Measurements from ENCODE around the gene ARSB.

Gene ARSB

DNA sequence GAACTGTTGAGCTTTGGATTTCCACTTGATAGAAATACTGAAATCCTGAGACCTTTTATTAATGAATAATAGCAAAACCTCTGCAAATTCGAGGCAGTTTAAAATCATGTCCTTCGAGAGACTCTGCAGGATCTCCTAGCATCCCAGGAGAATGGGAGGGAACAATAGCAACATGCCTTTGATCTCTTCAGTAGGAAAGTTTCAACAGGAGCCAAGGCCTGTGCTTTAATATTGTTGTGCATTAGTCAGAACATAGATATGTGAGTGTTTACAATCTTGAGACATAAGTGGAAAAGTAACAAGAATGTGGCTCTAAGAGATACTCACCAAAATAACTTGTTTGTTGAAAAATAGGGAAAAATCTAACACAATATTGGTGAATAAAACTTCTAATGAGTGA is 253.2 kb downstream of the ARSB start:
- in situ Hi-C loops (cut with MboI; ENCODE audit: low sequenced_read_pairs) = no loop called here

DNA sequence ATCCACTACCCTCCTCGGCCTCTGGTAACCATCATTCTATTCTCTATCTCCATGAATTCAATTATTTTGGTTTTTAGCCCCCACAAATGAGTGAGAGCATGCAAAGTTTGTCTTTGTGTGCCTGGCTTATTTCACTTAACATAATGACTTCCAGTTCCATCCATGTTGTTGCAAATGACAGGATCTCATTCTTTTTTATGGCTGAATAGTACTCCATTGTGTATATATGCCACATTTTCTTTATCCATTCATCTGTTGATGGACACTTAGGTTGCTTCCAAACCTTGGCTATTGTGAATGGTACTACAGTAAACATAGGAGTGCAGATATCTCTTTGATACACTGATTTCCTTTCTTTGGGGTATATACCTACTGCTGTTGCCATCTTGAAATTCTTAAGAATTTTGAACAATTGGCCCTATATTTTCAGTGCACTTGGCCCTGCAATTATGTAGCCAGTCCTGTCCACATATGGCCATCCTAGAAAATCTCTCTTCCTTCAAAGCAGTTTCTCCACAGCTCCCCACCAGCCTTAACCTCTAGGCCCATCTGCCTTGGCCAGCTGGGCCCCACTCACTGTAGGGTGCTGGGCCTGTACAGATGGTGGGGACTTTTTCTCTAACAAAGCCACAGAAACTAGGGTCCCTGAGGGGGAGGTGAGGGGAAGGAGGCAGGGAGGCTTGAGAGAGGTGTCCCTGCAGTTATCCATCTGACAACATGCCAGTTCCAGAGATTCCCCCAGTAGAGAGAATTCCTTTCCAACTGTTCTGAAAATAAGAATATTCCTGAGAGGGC is 254.6 kb downstream of the ARSB start:
- in situ Hi-C loops (cut with MboI; ENCODE audit: low sequenced_read_pairs) = no loop called here

DNA sequence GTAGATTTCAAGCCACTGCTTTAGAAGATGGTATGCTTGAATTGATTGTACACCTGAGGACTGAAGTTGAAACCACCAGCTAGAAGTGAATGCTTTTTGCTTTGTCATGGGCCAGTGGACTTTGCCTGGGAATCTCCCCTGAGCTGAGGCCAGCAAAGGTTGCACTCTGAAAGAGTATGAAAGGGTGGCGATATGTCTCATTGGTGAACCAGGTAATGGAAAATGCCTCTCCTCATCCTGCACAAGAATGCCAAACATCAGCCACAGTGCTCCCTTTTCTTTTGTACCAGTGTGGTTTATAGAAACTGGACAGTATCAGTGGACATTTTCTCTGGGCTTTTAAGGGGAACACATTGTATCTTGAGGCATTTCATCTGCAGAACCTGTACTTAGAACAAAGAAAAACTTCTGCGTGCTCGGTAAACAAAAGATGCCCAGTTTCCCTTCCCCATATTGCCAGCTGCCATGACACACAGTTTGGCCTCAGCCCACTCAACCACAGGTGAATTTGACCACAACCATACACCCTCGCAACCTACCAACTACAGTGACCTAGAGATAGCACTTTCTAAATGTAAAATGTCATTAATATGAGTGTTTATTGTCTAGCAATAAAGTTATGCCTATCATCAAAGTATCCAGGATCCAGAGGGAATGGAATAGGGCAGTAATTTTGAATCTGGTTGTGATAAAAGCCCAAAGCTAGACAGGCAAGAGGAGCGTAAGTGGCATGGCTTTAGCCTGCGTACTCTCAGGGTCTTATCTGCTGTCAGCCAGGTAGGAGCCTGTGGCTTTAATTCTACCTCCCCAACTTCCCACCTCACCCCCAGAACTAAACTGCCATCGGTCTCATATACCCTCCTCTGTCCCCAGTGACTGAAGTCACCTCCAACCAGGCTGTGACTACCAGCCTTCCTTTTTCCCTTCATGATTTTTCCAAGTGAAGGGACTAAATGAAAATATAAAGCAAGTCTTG is 257.0 kb downstream of the ARSB start:
- in situ Hi-C loops (cut with MboI; ENCODE audit: low sequenced_read_pairs) = no loop called here

All from hTERT RPE-1 (cell line).